Gastroesophageal sphincter (tissue), 3 donors: ENCODE results near the gene SLC4A5.

ENCODE experiments used
- POLR2A ChIP-seq, 2 donors: fragments of 450-650 bp; IDR thresholded peaks; one replicate each; pipeline ENCODE4 v1.6.1; 2017; ENCODE audit warnings: antibody characterized with exemption in 2 of 2, mild to moderate bottlenecking in 2 of 2, moderate library complexity in 1 of 2
- POLR2AphosphoS5 ChIP-seq: sonication (generic); formaldehyde crosslinking; IDR thresholded peaks from one replicate; pipeline ENCODE4 v1.6.1; 2017; ENCODE audit warnings: antibody characterized with exemption
- TF ChIP-seq, protein P1 (sequence below), 4 experiments: fragments of 200-600 bp in 2 of 4; fragments of 450-650 bp in 2 of 4; sonication (generic) in 1 of 4; IDR thresholded peaks; one replicate each; pipeline ENCODE4 v1.5.1; 2017 to 2019; ENCODE audit warnings: antibody characterized with exemption in 4 of 4, mild to moderate bottlenecking in 2 of 4, moderate library complexity in 2 of 4

DNA sequence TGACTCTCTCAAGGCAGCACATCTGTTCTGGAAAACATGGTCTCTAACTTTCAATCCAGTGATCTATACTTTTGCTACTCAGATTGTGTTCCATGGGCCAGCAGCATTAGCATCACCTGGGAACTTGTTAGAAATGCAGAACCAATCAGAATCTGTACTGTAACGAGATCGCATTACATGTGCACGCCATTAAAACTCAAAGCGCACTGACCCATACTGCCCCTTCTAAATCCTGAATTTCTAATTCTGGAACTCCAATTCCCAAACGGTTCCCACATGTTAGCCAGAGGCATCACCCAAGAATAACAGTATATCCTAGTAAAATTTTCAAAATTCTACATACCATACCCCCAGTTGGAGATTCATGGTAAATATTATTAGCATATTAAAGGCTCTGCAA lies 47.4 kb upstream of the SLC4A5 start:
- TF ChIP-seq, protein P1, sequence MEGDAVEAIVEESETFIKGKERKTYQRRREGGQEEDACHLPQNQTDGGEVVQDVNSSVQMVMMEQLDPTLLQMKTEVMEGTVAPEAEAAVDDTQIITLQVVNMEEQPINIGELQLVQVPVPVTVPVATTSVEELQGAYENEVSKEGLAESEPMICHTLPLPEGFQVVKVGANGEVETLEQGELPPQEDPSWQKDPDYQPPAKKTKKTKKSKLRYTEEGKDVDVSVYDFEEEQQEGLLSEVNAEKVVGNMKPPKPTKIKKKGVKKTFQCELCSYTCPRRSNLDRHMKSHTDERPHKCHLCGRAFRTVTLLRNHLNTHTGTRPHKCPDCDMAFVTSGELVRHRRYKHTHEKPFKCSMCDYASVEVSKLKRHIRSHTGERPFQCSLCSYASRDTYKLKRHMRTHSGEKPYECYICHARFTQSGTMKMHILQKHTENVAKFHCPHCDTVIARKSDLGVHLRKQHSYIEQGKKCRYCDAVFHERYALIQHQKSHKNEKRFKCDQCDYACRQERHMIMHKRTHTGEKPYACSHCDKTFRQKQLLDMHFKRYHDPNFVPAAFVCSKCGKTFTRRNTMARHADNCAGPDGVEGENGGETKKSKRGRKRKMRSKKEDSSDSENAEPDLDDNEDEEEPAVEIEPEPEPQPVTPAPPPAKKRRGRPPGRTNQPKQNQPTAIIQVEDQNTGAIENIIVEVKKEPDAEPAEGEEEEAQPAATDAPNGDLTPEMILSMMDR (IDR thresholded peaks at IDR 0.05): no peak
- TF ChIP-seq POLR2A (IDR thresholded peaks at IDR 0.05) (no peak), POLR2AphosphoS5 (no peak)
